Activated naive CD8-positive, alpha-beta T cell treated with anti-CD3 and anti-CD28 coated beads, Interleukin-2, amount 50 U/mL, for 24 hours (primary cell): ENCODE results near the gene FMR1NB.

ENCODE experiments used
- ATAC-seq: fragments of 150-1000 bp; cut with Tn5 transposase; one replicate; pipeline ENCODE4 v1.10.0; 2021
- DNase-seq: peaks from one replicate; pipeline ENCODE4 v3.0.0; 2021
- H3K27ac Mint-ChIP-seq: one replicate; pipeline ENCODE4 v1.8.0; 2021; ENCODE audit warnings: mild to moderate bottlenecking, mixed read lengths
- H3K27me3 Mint-ChIP-seq: one replicate; pipeline ENCODE4 v1.8.0; 2021; ENCODE audit warnings: mixed read lengths
- H3K36me3 Mint-ChIP-seq: one replicate; pipeline ENCODE4 v1.8.0; 2021; ENCODE audit warnings: low read depth, mixed read lengths
- H3K4me1 Mint-ChIP-seq: one replicate; pipeline ENCODE4 v1.8.0; 2021; ENCODE audit warnings: mixed read lengths
- H3K4me3 Mint-ChIP-seq: one replicate; pipeline ENCODE4 v1.8.0; 2021; ENCODE audit warnings: mild to moderate bottlenecking, moderate library complexity, mixed read lengths
- H3K9me3 Mint-ChIP-seq: one replicate; pipeline ENCODE4 v1.8.0; 2021; ENCODE audit warnings: mixed read lengths

The FMR1NB gene

GRCh38 chrX:147981038-147981752, at the start of gene FMR1NB:
TSS of gene FMR1NB (plus strand) at chrX:147981337. CDS start at chrX:147981403, 66 bp downstream.
- H3K4me1 Mint-ChIP-seq, result no peaks in the 10 kb centered on the region
- DNase-seq, result no peak
- no peak within 1 kb of the TSS for H3K4me3 Mint-ChIP-seq
- H3K27ac Mint-ChIP-seq, result no peak within 1 kb of the TSS
- H3K36me3 Mint-ChIP-seq, result no peaks in the 10 kb centered on the region
- ATAC-seq, result no peak
- no peaks in the 10 kb centered on the region for H3K27me3 Mint-ChIP-seq
- H3K9me3 Mint-ChIP-seq, result peaks cover 4% of the 10 kb centered on the region

GRCh38 chrX:147933815-147934214, 47.3 kb upstream of the FMR1NB start:
- peaks cover 24% of the 10 kb centered on the region for H3K36me3 Mint-ChIP-seq
- H3K27me3 Mint-ChIP-seq, result no peaks in the 10 kb centered on the region
- DNase-seq, result no peak
- no peak overlapping the region for H3K27ac Mint-ChIP-seq
- no peaks in the 10 kb centered on the region for H3K9me3 Mint-ChIP-seq
- ATAC-seq, result no peak
- H3K4me1 Mint-ChIP-seq, result peaks cover 2% of the 10 kb centered on the region
- H3K4me3 Mint-ChIP-seq, result no peak overlapping the region

DNA sequence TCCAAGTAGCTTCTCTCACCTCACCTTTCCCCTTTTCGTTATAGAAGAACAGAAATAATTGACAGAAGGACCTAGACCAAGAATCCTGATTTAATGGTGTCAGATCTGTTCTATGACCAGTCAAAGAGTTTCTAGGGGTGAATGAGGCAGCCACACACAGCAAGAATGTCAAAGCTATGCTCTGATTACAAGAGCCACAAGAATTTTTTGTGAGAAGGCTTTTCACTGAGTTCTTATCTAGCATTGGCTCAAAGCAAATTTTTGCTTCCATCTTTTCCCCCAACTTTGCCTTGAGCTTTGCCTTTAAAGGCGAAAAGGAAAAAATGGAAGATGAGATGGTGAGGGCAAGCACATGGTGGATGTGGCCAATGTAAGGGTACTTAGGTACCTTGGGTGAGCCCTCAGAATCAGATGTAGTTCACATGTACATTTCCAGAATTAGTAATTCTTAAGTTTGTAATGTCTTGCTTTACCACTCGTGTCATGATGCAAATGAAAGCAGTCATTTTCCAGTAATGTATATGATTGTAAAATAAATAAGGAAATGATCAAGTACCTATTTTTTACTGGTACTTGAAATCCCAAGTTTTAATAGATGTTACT, 45.9 kb upstream of the FMR1NB start:
- Mint-ChIP-seq H3K4me3 (no peak overlapping the region), H3K4me1 (peaks cover 2% of the 10 kb centered on the region), H3K27me3 (no peaks in the 10 kb centered on the region), H3K9me3 (no peaks in the 10 kb centered on the region), H3K27ac (no peak overlapping the region), H3K36me3 (peaks cover 21% of the 10 kb centered on the region)
- no peak for ATAC-seq
- no peak for DNase-seq

GRCh38 chrX:147945286-147945685, 35.9 kb upstream of the FMR1NB start:
- H3K36me3 Mint-ChIP-seq, result peaks cover 26% of the 10 kb centered on the region
- no peaks in the 10 kb centered on the region for H3K9me3 Mint-ChIP-seq
- H3K4me3 Mint-ChIP-seq, result no peak overlapping the region
- DNase-seq (no peak), ATAC-seq (no peak)
- H3K27ac Mint-ChIP-seq, result no peak overlapping the region
- no peaks in the 10 kb centered on the region for H3K4me1 Mint-ChIP-seq
- H3K27me3 Mint-ChIP-seq, result no peaks in the 10 kb centered on the region

DNA sequence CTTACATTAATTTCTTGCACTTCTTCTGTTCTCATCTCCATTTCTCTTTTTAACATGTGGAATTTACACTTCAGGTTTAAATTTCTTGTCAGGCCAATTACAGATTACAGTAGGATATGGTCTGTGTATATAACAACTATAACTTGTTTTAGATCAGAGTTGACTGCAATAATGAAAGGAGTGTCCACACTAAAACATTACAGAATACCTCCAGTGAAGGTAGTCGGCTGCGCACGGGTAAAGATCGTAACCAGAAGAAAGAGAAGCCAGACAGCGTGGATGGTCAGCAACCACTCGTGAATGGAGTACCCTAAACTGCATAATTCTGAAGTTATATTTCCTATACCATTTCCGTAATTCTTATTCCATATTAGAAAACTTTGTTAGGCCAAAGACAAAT, 32.6 kb upstream of the FMR1NB start:
- peaks cover 20% of the 10 kb centered on the region for H3K36me3 Mint-ChIP-seq

DNA sequence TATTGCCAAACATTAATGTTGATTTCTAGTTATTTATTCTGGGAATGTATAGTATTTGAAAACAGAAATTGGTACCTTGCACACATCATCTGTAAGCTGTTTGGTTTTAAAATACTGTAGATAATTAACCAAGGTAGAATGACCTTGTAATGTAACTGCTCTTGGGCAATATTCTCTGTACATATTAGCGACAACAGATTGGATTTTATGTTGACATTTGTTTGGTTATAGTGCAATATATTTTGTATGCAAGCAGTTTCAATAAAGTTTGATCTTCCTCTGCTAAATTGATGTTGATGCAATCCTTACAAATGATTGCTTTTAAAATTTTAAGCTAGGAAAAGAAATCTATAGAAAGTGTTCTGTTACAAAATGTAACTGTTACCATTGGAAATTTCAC, 30.8 kb upstream of the FMR1NB start:
- no peak for DNase-seq
- no peaks in the 10 kb centered on the region for H3K27me3 Mint-ChIP-seq
- H3K9me3 Mint-ChIP-seq, result no peaks in the 10 kb centered on the region
- H3K4me3 Mint-ChIP-seq, result no peak overlapping the region
- H3K4me1 Mint-ChIP-seq, result no peaks in the 10 kb centered on the region
- no peak overlapping the region for H3K27ac Mint-ChIP-seq
- ATAC-seq, result no peak
- H3K36me3 Mint-ChIP-seq, result peaks cover 17% of the 10 kb centered on the region

More for the DNA sequence above, 32.6 kb upstream of the FMR1NB start:
- Mint-ChIP-seq H3K4me1 (no peaks in the 10 kb centered on the region), H3K27me3 (no peaks in the 10 kb centered on the region), H3K4me3 (no peak overlapping the region), H3K27ac (no peak overlapping the region), H3K9me3 (no peaks in the 10 kb centered on the region)
- ATAC-seq (no peak), DNase-seq (no peak)

- Mint-ChIP-seq H3K27me3 (no peaks in the 10 kb centered on the region), H3K4me3 (no peak overlapping the region), H3K9me3 (no peaks in the 10 kb centered on the region), H3K27ac (no peak overlapping the region), H3K4me1 (no peaks in the 10 kb centered on the region), H3K36me3 (peaks cover 8% of the 10 kb centered on the region)
- ATAC-seq, result no peak
- no peak for DNase-seq
These were observed 27.2 kb upstream of the FMR1NB start for GRCh38 chrX:147953976-147954375.

DNA sequence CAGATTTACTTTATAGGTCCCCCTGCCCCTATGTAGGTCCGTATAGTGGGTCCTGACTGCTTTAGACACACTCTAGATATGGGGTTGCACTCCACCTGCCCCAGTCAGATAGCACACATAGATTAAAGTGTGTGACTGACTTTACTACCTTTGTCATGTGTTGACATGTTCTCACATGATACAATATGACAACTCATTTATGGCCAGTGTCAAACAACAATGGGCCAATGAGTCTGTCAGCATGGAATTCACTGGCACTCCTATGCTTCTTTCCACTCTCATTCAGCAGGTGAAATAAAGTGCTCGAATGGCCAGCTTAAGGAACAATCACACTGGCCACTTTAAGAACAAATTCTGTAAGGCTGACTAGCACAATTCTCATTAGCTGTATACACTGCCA, 23.8 kb upstream of the FMR1NB start:
- Mint-ChIP-seq H3K27ac (no peak overlapping the region), H3K27me3 (no peaks in the 10 kb centered on the region), H3K4me1 (no peaks in the 10 kb centered on the region), H3K36me3 (no peaks in the 10 kb centered on the region), H3K9me3 (no peaks in the 10 kb centered on the region), H3K4me3 (no peak overlapping the region)
- DNase-seq (no peak), ATAC-seq (no peak)

DNA sequence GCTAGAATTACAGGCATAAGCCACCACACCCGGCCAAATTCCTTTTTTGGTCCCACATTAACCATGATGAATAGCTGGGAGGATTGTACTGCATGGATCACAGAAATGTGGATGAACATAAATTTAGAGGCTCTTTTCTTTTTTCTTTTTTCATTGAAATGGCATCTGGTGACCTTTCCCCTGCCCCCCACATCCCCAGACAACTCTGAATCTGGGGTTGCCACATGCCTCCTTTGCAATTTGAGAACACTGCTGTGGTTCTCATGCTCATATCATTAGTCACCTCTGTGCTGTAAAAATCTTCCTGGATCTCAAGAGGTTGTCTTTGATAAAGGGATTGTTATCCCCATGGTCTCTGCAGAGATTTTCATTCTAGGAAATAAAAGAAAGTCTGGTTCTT, 22.8 kb upstream of the FMR1NB start:
- Mint-ChIP-seq H3K27ac (no peak overlapping the region), H3K4me1 (no peaks in the 10 kb centered on the region), H3K9me3 (no peaks in the 10 kb centered on the region), H3K4me3 (no peak overlapping the region), H3K27me3 (no peaks in the 10 kb centered on the region), H3K36me3 (no peaks in the 10 kb centered on the region)
- DNase-seq (no peak), ATAC-seq (no peak)

GRCh38 chrX:147960722-147961121, 20.4 kb upstream of the FMR1NB start:
- no peak for ATAC-seq
- no peaks in the 10 kb centered on the region for H3K4me1 Mint-ChIP-seq
- no peaks in the 10 kb centered on the region for H3K9me3 Mint-ChIP-seq
- DNase-seq, result no peak
- H3K27me3 Mint-ChIP-seq, result no peaks in the 10 kb centered on the region
- H3K27ac Mint-ChIP-seq, result no peak overlapping the region
- H3K36me3 Mint-ChIP-seq, result no peaks in the 10 kb centered on the region
- no peak overlapping the region for H3K4me3 Mint-ChIP-seq

GRCh38 chrX:147962476-147962875, 18.7 kb upstream of the FMR1NB start:
- no peaks in the 10 kb centered on the region for H3K36me3 Mint-ChIP-seq
- H3K9me3 Mint-ChIP-seq, result no peaks in the 10 kb centered on the region
- H3K27me3 Mint-ChIP-seq, result no peaks in the 10 kb centered on the region
- DNase-seq (no peak), ATAC-seq (no peak)
- no peak overlapping the region for H3K27ac Mint-ChIP-seq
- H3K4me3 Mint-ChIP-seq, result no peak overlapping the region
- no peaks in the 10 kb centered on the region for H3K4me1 Mint-ChIP-seq

DNA sequence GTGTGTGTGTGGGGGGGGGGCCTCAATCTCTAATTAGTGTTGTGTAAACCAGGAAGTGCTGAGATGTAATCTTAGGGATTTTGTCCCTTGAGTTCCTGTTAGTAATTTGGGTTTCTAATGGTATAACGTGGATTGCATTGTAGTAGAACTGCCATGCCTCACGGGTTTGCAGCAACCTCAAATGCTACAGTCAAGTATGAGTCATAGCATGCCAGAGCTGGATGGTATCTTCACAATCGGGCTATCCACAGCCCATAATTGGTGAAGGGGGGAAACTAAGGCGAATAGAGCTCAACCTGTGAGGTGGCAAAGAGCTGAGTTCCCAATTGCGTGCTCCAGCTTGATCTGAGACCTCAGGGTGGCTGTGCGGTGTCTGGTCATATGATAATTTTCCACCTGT, 2.2 kb upstream of the FMR1NB start:
- peaks cover 3% of the 10 kb centered on the region for H3K9me3 Mint-ChIP-seq
- ATAC-seq, result no peak
- H3K36me3 Mint-ChIP-seq, result no peaks in the 10 kb centered on the region
- H3K4me3 Mint-ChIP-seq, result no peak overlapping the region
- H3K27ac Mint-ChIP-seq, result no peak overlapping the region
- no peak for DNase-seq
- no peaks in the 10 kb centered on the region for H3K4me1 Mint-ChIP-seq
- H3K27me3 Mint-ChIP-seq, result no peaks in the 10 kb centered on the region

- ATAC-seq (no peak), DNase-seq (no peak)
- H3K27ac Mint-ChIP-seq, result no peak overlapping the region
- no peak overlapping the region for H3K4me3 Mint-ChIP-seq
- H3K36me3 Mint-ChIP-seq, result no peaks in the 10 kb centered on the region
- H3K4me1 Mint-ChIP-seq, result peaks cover 2% of the 10 kb centered on the region
- no peaks in the 10 kb centered on the region for H3K27me3 Mint-ChIP-seq
- peaks cover 10% of the 10 kb centered on the region for H3K9me3 Mint-ChIP-seq
These were observed 39.2 kb downstream of the FMR1NB start for GRCh38 chrX:148020329-148020728.

DNA sequence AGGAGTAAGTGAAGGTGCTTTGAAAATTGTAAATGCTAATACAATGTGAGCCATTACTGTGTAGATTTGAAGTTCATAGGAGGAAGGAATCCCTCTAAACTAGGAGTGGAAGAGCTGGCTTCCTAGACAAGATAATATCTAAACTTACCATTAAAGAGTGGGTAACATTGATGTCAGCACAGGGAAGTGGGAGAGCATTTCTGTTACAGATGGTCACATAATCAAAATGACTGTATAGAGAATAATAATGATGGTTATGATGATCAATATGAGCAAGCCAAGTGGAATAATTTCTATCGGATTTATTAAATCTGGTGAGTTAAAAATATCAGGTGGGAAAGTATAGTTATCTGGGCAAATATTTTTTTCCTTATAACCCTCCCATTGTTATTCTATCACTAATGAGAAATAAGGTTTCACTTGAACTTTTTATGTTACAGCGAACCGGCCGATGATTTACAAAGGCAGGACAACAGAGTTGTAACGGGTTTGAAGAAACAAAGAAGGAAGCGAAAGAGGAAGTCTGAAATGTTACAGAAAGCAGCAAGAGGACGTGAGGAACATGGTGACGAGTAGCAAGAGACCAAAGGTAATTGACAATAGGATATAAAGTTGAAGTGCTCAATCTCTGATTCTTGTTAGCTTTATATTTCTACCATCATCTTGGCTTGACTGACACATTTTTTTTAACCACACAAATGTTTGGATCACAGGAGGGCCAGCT, 43.5 kb downstream of the FMR1NB start:
- Mint-ChIP-seq H3K9me3 (no peaks in the 10 kb centered on the region), H3K4me3 (no peak overlapping the region), H3K4me1 (peaks cover 2% of the 10 kb centered on the region), H3K36me3 (no peaks in the 10 kb centered on the region), H3K27me3 (no peaks in the 10 kb centered on the region), H3K27ac (no peak overlapping the region)
- DNase-seq (no peak), ATAC-seq (no peak)

DNA sequence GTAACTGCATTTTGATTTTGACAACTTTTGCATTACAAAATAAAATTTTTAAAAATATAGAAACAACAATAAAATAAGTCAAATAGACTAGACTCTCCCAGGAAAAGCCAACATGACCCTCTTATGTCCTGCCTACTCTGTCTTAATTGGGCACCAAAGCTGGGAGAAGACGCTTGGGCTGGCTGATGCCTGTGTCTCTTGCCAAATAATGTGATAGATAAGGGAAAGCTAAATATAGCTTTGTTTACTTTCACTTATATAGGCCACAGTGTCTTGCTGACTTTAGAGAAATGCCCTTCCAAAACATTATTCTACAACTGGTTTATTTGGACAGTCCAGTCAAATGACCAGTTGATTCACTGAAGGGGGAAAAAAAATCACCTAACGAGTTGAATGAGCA, 54.2 kb downstream of the FMR1NB start:
- Mint-ChIP-seq H3K36me3 (no peaks in the 10 kb centered on the region), H3K9me3 (no peaks in the 10 kb centered on the region), H3K27me3 (no peaks in the 10 kb centered on the region), H3K4me3 (no peak overlapping the region), H3K4me1 (no peaks in the 10 kb centered on the region), H3K27ac (no peak overlapping the region)
- ATAC-seq, result no peak
- no peak for DNase-seq
